H1 (cell line): ENCODE measurements around the gene GID8. TPM values are rescaled to one million over a fixed set of nuclear protein-coding genes. Genes with fewer than 3 reads are reported as not detected.

Experiments used
- CTCF ChIA-PET: fragments of 300-600 bp; sonication (Branson Sonifier 250); formaldehyde crosslinking; loops from one replicate; lab custom pipeline; 2021; ENCODE audit not compliant: partially characterized antibody; lab: Charles Lee
- POLR2A ChIA-PET: fragments of 300-600 bp; sonication (Branson Sonifier 250); formaldehyde crosslinking; loops from one replicate; lab custom pipeline; 2021; ENCODE audit warnings: inconsistent platforms; ENCODE audit not compliant: partially characterized antibody; lab: Charles Lee
- DNase-seq, 2 experiments: peaks; one replicate each; pipeline versions ENCODE4 v3.0.0 to v3.0.0-alpha.2; 2010 to 2022; ENCODE audit warnings: low spot score in 2 of 2, low read depth in 1 of 2, mixed read lengths in 1 of 2
- FAIRE-seq: peaks from 2 replicates; lab custom pipeline; 2011; peaks lifted over from hg19 to GRCh38; lab: Jason Lieb, UNC
- H2AFZ ChIP-seq: 2 replicates; pipeline ENCODE4 v1.8.1; 2012; ENCODE audit warnings: low read length, inconsistent platforms
- H2AK5ac ChIP-seq: 2 replicates; pipeline ENCODE4 v1.6.1; 2013; ENCODE audit warnings: low read depth, low read length
- H2BK120ac ChIP-seq: replicated peaks from 2 replicates; pipeline ENCODE3; 2013; ENCODE audit warnings: low read depth, low read length, inconsistent platforms
- H2BK12ac ChIP-seq: 2 replicates; pipeline ENCODE4 v1.6.1; 2013; ENCODE audit warnings: low read depth, low read length
- H2BK15ac ChIP-seq: 2 replicates; pipeline ENCODE4 v1.6.1; 2013; ENCODE audit warnings: low read length
- H2BK20ac ChIP-seq: 2 replicates; pipeline ENCODE4 v1.6.1; 2013; ENCODE audit warnings: low read length
- H2BK5ac ChIP-seq: 2 replicates; pipeline ENCODE4 v1.6.1; 2013; ENCODE audit warnings: low read depth, low read length
- H3K14ac ChIP-seq: 2 replicates; pipeline ENCODE4 v1.6.1; 2013; ENCODE audit warnings: inconsistent platforms; ENCODE audit not compliant: insufficient read length
- H3K18ac ChIP-seq: 2 replicates; pipeline ENCODE4 v1.6.1; 2013; ENCODE audit warnings: low read length; ENCODE audit errors: extremely low read depth
- H3K23ac ChIP-seq: 2 replicates; pipeline ENCODE4 v1.6.1; 2013; ENCODE audit warnings: inconsistent platforms; ENCODE audit not compliant: insufficient read length
- H3K23me2 ChIP-seq: 2 replicates; pipeline ENCODE4 v1.6.1; 2013; ENCODE audit warnings: low read depth, low read length
- H3K27ac ChIP-seq: 2 replicates; pipeline ENCODE4 v1.6.1; 2011; ENCODE audit warnings: low read depth, low read length, inconsistent platforms
- H3K27me3 ChIP-seq, 4 experiments: replicated peaks in 1 of 4; 1 replicate in 1 of 4; 2 replicates in 3 of 4; pipeline versions ENCODE4 v1.6.1 to v1.8.1; 2011 to 2013; ENCODE audit warnings: low read length in 3 of 4, mild to moderate bottlenecking in 3 of 4, inconsistent platforms in 2 of 4, mixed read lengths in 2 of 4, moderate library complexity in 1 of 4; ENCODE audit not compliant: control insufficient read depth in 3 of 4, insufficient read depth in 3 of 4; ENCODE audit errors: extremely low read depth in 1 of 4
- H3K36me3 ChIP-seq, 4 experiments: 2 replicates each; pipeline versions ENCODE4 v1.6.1 to v1.8.1; 2011 to 2013; ENCODE audit warnings: mild to moderate bottlenecking in 4 of 4, low read length in 3 of 4, moderate library complexity in 2 of 4, control low read depth in 1 of 4, inconsistent platforms in 1 of 4; ENCODE audit not compliant: insufficient read depth in 4 of 4, control insufficient read depth in 2 of 4
- H3K4ac ChIP-seq: replicated peaks from 2 replicates; pipeline ENCODE3; 2013; ENCODE audit warnings: low read length, low read depth, mixed read lengths, inconsistent platforms; ENCODE audit not compliant: insufficient read length
- H3K4me1 ChIP-seq, 4 experiments: replicated peaks in 1 of 4; 1 replicate in 1 of 4; 2 replicates in 3 of 4; pipeline versions ENCODE4 v1.6.1 to v1.8.1; 2011 to 2013; ENCODE audit warnings: low read length in 3 of 4, inconsistent platforms in 2 of 4, mixed read lengths in 1 of 4; ENCODE audit not compliant: insufficient read depth in 4 of 4, control insufficient read depth in 3 of 4
- H3K4me2 ChIP-seq, 2 experiments: 2 replicates each; pipeline versions ENCODE4 v1.6.1 to v1.8.1; 2011 to 2013; ENCODE audit warnings: low read depth in 2 of 2, low read length in 2 of 2, control low read depth in 1 of 2, inconsistent platforms in 1 of 2, mild to moderate bottlenecking in 1 of 2; ENCODE audit not compliant: insufficient read depth in 1 of 2
- H3K4me3 ChIP-seq, 4 experiments: fragments of 200-600, 300-600 bp in 1 of 4; sonication (generic), shearing (Covaris generic), sonication (Bioruptor Twin) in 1 of 4; 2 replicates each; pipeline versions ENCODE4 v1.5.1 to v1.8.1; 2011 to 2016; ENCODE audit warnings: low read length in 4 of 4, low read depth in 3 of 4, control low read depth in 2 of 4, inconsistent platforms in 2 of 4, mild to moderate bottlenecking in 2 of 4, mixed read lengths in 1 of 4, moderate library complexity in 1 of 4; ENCODE audit not compliant: insufficient read depth in 2 of 4; ENCODE audit errors: extremely low read depth in 1 of 4
- H3K56ac ChIP-seq: replicated peaks from 2 replicates; pipeline ENCODE3; 2013; ENCODE audit warnings: low read depth, mild to moderate bottlenecking, mixed read lengths, low read length, inconsistent platforms; ENCODE audit not compliant: insufficient read length
- H3K79me1 ChIP-seq: 2 replicates; pipeline ENCODE4 v1.6.1; 2013; ENCODE audit warnings: low read depth, low read length, control low read depth
- H3K79me2 ChIP-seq, 2 experiments: 2 replicates each; pipeline versions ENCODE4 v1.6.1 to v1.8.1; 2012 to 2013; ENCODE audit warnings: low read length in 2 of 2, mild to moderate bottlenecking in 2 of 2, inconsistent platforms in 1 of 2; ENCODE audit not compliant: insufficient read depth in 2 of 2, control insufficient read depth in 1 of 2
- H3K9ac ChIP-seq, 4 experiments: replicated peaks in 1 of 4; 1 replicate in 1 of 4; 2 replicates in 3 of 4; pipeline versions ENCODE4 v1.6.1 to v1.8.1; 2011 to 2013; ENCODE audit warnings: low read depth in 3 of 4, low read length in 3 of 4, control low read depth in 2 of 4, mild to moderate bottlenecking in 2 of 4, moderate library complexity in 2 of 4, inconsistent platforms in 1 of 4; ENCODE audit errors: extremely low read depth in 1 of 4
- H3K9me3 ChIP-seq, 2 experiments: 2 replicates each; pipeline versions ENCODE4 v1.6.1 to v1.8.1; 2012 to 2013; ENCODE audit warnings: mild to moderate bottlenecking in 2 of 2, moderate library complexity in 2 of 2, control low read depth in 1 of 2, inconsistent platforms in 1 of 2, low read depth in 1 of 2, low read length in 1 of 2, mixed read lengths in 1 of 2; ENCODE audit not compliant: insufficient read depth in 2 of 2
- H4K20me1 ChIP-seq, 2 experiments: replicated peaks in 1 of 2; 2 replicates each; pipeline versions ENCODE3 to v1.8.1; 2011 to 2013; ENCODE audit warnings: inconsistent platforms in 2 of 2, low read length in 2 of 2, mild to moderate bottlenecking in 1 of 2; ENCODE audit not compliant: insufficient read depth in 2 of 2, control insufficient read depth in 1 of 2
- H4K5ac ChIP-seq: 2 replicates; pipeline ENCODE4 v1.6.1; 2013; ENCODE audit warnings: low read length, low read depth, mixed read lengths, inconsistent platforms; ENCODE audit not compliant: insufficient read length
- H4K8ac ChIP-seq: 2 replicates; pipeline ENCODE4 v1.8.0; 2013; ENCODE audit warnings: mild to moderate bottlenecking, moderate library complexity, low read length, inconsistent platforms; ENCODE audit not compliant: insufficient read depth; ENCODE audit errors: extremely low read depth
- H4K91ac ChIP-seq: replicated peaks from 2 replicates; pipeline ENCODE3; 2013; ENCODE audit warnings: low read length, mixed read lengths, inconsistent platforms; ENCODE audit not compliant: insufficient read length
- ASH2L ChIP-seq: fragments of 200-600, 300-600 bp; sonication (generic); IDR thresholded peaks from one replicate; pipeline ENCODE4 v1.7.1; 2017; ENCODE audit warnings: low read length
- BCL11A ChIP-seq, 2 experiments: IDR thresholded peaks; one replicate each; pipeline ENCODE4 v1.6.1; 2011; ENCODE audit warnings: low read depth in 2 of 2, low read length in 2 of 2, mild to moderate bottlenecking in 2 of 2
- CHD2 ChIP-seq: IDR thresholded peaks from 2 replicates; pipeline ENCODE4 v1.6.1; 2012; ENCODE audit warnings: low read length, improper control_type of control experiment
- POU5F1 ChIP-seq: IDR thresholded peaks from 2 replicates; pipeline ENCODE4 v1.6.1; 2011; ENCODE audit warnings: low read depth, mild to moderate bottlenecking, low read length, moderate library complexity
- RXRA ChIP-seq: IDR thresholded peaks from 2 replicates; pipeline ENCODE4 v1.6.1; 2011; ENCODE audit warnings: low read depth, mild to moderate bottlenecking, low read length, moderate library complexity; ENCODE audit not compliant: insufficient read depth
- SP4 ChIP-seq: IDR thresholded peaks from 2 replicates; pipeline ENCODE4 v1.6.1; 2012; ENCODE audit warnings: low read length, inconsistent platforms
- TAF1 ChIP-seq: IDR thresholded peaks from 2 replicates; pipeline ENCODE4 v1.6.1; 2011; ENCODE audit warnings: mild to moderate bottlenecking, low read depth, low read length
- TEAD4 ChIP-seq: IDR thresholded peaks from 2 replicates; pipeline ENCODE4 v1.6.1; 2012; ENCODE audit warnings: low read depth, low read length, inconsistent platforms, mixed read lengths
- WGBS, 2 experiments: shearing (Covaris generic) in 1 of 2; methylation state at CpG; one replicate each; pipeline versions ENCODE4 v1.1.6 to v1.1.7; 2013 to 2015; ENCODE audit warnings: low lambda C conversion rate in 2 of 2, mixed read lengths in 2 of 2, inconsistent platforms in 1 of 2, low coverage in 1 of 2, missing lambda C conversion rate in 1 of 2; ENCODE audit not compliant: insufficient replicate concordance in 2 of 2, insufficient coverage in 1 of 2, insufficient read length in 1 of 2; ENCODE audit errors: extremely low coverage in 1 of 2, missing lambda C conversion rate in 1 of 2; 5-methylcytosine and 5-hydroxymethylcytosine counted together
- polyA plus RNA-seq, 7 experiments: library from polyadenylated mRNA; depleted of rRNA in 3 of 7; stranded (reverse) in 5 of 7; unstranded in 2 of 7; fragments of >200 nt in 5 of 7; fragments of 200-250 nt in 2 of 7; gene quantifications; 1 replicate in 5 of 7; 2 replicates in 1 of 7; 4 replicates in 1 of 7; pipeline versions ENCODE4 v1.2.1 to v1.2.3, GENCODE V29; 2011 to 2013; ENCODE audit warnings: missing spikeins in 2 of 7, mixed read lengths in 2 of 7
- total RNA-seq: library from RNA; stranded (reverse); fragmentation: NEBNext Ultra II Directional; extraction: Animal tissue kit (Norgen Biotek cat#: 25700); gene quantifications from 2 replicates; pipeline ENCODE4 v1.2.1, GENCODE V29; 2021

The GID8 gene
- total and polyA plus RNA-seq, 2 of the 8 experiments (the other 6 are each of a cell fraction or from before 2014, with no cell fraction given), result 39.7 to 72.9 TPM

GRCh38 chr20:62967149-62967501 is 29.2 kb downstream of the GID8 start:
- ChIA-PET POLR2A (interaction anchor here (1.3 kb wide), 1 partner anchor 91 kb away, joined by 3 read pairs; no protein-coding TSS in a partner anchor), CTCF (interaction anchor here (1.1 to 8.1 kb wide), 4 partner anchors 13 to 65 kb away, joined by 4 to 53 read pairs (median 4); partner anchors contain the start of gene BHLHE23)
- Histone ChIP-seq H4K5ac (no peak overlapping the region), H2BK5ac (no peak overlapping the region), H2AK5ac (no peak overlapping the region), H2BK120ac (no peak overlapping the region), H4K8ac (no peak overlapping the region), H3K18ac (no peak overlapping the region), H3K56ac (no peak overlapping the region), H3K79me1 (no peaks in the 10 kb centered on the region), H3K27me3 (peaks cover 0 to 4% (median under 1%) of the 10 kb centered on the region in 4 experiments; a peak in 2 of 7 replicates), H4K91ac (no peak overlapping the region), H3K27ac (no peak overlapping the region), H2BK15ac (no peak overlapping the region), H2AFZ (no peak overlapping the region), H4K20me1 (peaks cover 0 to 10% of the 10 kb centered on the region in 2 experiments), H3K4me1 (peaks cover 0 to 4% (median 0%) of the 10 kb centered on the region in 4 experiments; a peak in 3 of 7 replicates), H3K4ac (no peak overlapping the region), H2BK12ac (no peak overlapping the region), H3K14ac (no peak overlapping the region), H3K36me3 (peaks cover 0 to 7% (median 0%) of the 10 kb centered on the region in 4 experiments; a peak in 3 of 8 replicates), H3K23me2 (peaks cover 7% of the 10 kb centered on the region; the same call in 1 of the 2 replicates), H3K4me2 (no peak overlapping the region), H3K23ac (no peak overlapping the region), H3K9ac (no peak overlapping the region), H2BK20ac (no peak overlapping the region), H3K79me2 (no peaks in the 10 kb centered on the region), H3K4me3 (no peak overlapping the region), H3K9me3 (no peaks in the 10 kb centered on the region)
- WGBS, 2 experiments, result 86% methylated on average over 6 of the region's 6 CpGs; no CpG with 5 or more reads in 1 of the 2 experiments
- FAIRE-seq (no peak), DNase-seq (no peak)
- TF ChIP-seq SP4, result no peak
- no peak for TF ChIP-seq TEAD4
- no peak for TF ChIP-seq RXRA
- no peak for TF ChIP-seq CHD2
- no peak for TF ChIP-seq BCL11A (IDR thresholded peaks at IDR 0.05; ENCODE audit: low read depth in 2 of 2, low read length in 2 of 2)
- TF ChIP-seq TAF1, result no peak
- TF ChIP-seq ASH2L, result no peak
- TF ChIP-seq POU5F1, result no peak
